ENCODE measurements around the gene CHRNB4.
"Not testable (repeated sequence)": the region's sequence is repeated elsewhere in the genome, so short reads cannot be mapped to it uniquely, and the experiment has no call there.

The CHRNB4 gene

GRCh38 chr15:78615151-78615589 lies 25.8 kb downstream of the CHRNB4 start:
- FAIRE-seq = no peak

GRCh38 chr15:78614021-78614420 lies 27.0 kb downstream of the CHRNB4 start:
- no peak for FAIRE-seq

- FAIRE-seq = not testable (repeated sequence)
Observed at GRCh38 chr15:78609551-78609950, 31.5 kb downstream of the CHRNB4 start.

- no peak for FAIRE-seq
Observed at GRCh38 chr15:78605680-78606079, 35.3 kb downstream of the CHRNB4 start.

- no peak for FAIRE-seq
Observed at GRCh38 chr15:78605201-78605600, 35.8 kb downstream of the CHRNB4 start.

- FAIRE-seq = no peak
Observed at GRCh38 chr15:78604420-78604819, 36.6 kb downstream of the CHRNB4 start.

GRCh38 chr15:78603467-78603866 lies 37.5 kb downstream of the CHRNB4 start:
- no peak for FAIRE-seq

- FAIRE-seq = no peak
Observed at GRCh38 chr15:78599189-78599588, 41.8 kb downstream of the CHRNB4 start.

- FAIRE-seq = no peak
Observed at GRCh38 chr15:78598348-78598747, 42.7 kb downstream of the CHRNB4 start.

- FAIRE-seq = no peak
Observed at GRCh38 chr15:78597583-78597982, 43.4 kb downstream of the CHRNB4 start.

GRCh38 chr15:78574944-78575343 lies 66.1 kb downstream of the CHRNB4 start:
- FAIRE-seq = peak; percentile 9
